Measurements from ENCODE around the gene PIH1D1. TPM values are rescaled to one million over a fixed set of nuclear protein-coding genes. Genes with fewer than 3 reads are reported as not detected.

PIH1D1 gene
- total RNA-seq, 1 experiment from 2014 or later, result 153 TPM

- TF ChIP-seq HMGA2 (CRISPR knock-in tag; IDR thresholded peaks at IDR 0.05), result no peak
- no peak for TF ChIP-seq MLX (CRISPR knock-in tag; IDR thresholded peaks at IDR 0.05)
- no peak for TF ChIP-seq NR1H2 (CRISPR knock-in tag; IDR thresholded peaks at IDR 0.05)
- TF ChIP-seq EMX1 (CRISPR knock-in tag; IDR thresholded peaks at IDR 0.05), result no peak
- TF ChIP-seq NFE2L1 (CRISPR knock-in tag; IDR thresholded peaks at IDR 0.05), result no peak
- TF ChIP-seq FOXJ3 (CRISPR knock-in tag; IDR thresholded peaks at IDR 0.05; ENCODE audit: borderline replicate concordance), result no peak
- TF ChIP-seq OVOL2 (CRISPR knock-in tag; IDR thresholded peaks at IDR 0.05; ENCODE audit: borderline replicate concordance), result no peak
- TF ChIP-seq ZNF281 (CRISPR knock-in tag; IDR thresholded peaks at IDR 0.05), result no peak
- TF ChIP-seq E2F1 (CRISPR knock-in tag; IDR thresholded peaks at IDR 0.05), result no peak
- TF ChIP-seq ZNF512 (CRISPR knock-in tag; IDR thresholded peaks at IDR 0.05; ENCODE audit: borderline replicate concordance), result no peak
- no peak for TF ChIP-seq ATF1 (CRISPR knock-in tag; IDR thresholded peaks at IDR 0.05)
- no peak for TF ChIP-seq CREB1 (CRISPR knock-in tag; IDR thresholded peaks at IDR 0.05)
- no peak for TF ChIP-seq RELA (CRISPR knock-in tag; IDR thresholded peaks at IDR 0.05; ENCODE audit: borderline replicate concordance)
- no peak for TF ChIP-seq HMGXB4 (CRISPR knock-in tag; IDR thresholded peaks at IDR 0.05)
- TF ChIP-seq ZNF416 (CRISPR knock-in tag; IDR thresholded peaks at IDR 0.05), result no peak
- TF ChIP-seq ZNF121 (CRISPR knock-in tag; IDR thresholded peaks at IDR 0.05), result no peak
- TF ChIP-seq SP1 (CRISPR knock-in tag; conservative IDR thresholded peaks at IDR 0.05), result no peak
- no peaks in the 10 kb centered on the region for H3K27me3 Mint-ChIP-seq (ENCODE audit: low read depth)
- H3K9me3 Mint-ChIP-seq, result no peaks in the 10 kb centered on the region
- peak overlapping the region; percentile 61; the same call in 1 of the 2 replicates for H3K27ac Mint-ChIP-seq
- ChIA-PET CTCF (interaction anchor here (1.0 to 1.8 kb wide), 3 partner anchors 28 to 57 kb away, joined by 5 to 7 read pairs (median 6); no protein-coding TSS in a partner anchor), POLR2A (interaction anchor here (0.9 kb wide), 1 partner anchor 129 kb away, joined by 3 read pairs; no protein-coding TSS in a partner anchor)
- H3K36me3 Mint-ChIP-seq, result peaks cover 32% of the 10 kb centered on the region
- DNase-seq (ENCODE audit: low spot score), result no peak
- no peak overlapping the region for H3K4me3 Mint-ChIP-seq
- no peak for ATAC-seq
- peaks cover 37% of the 10 kb centered on the region for H3K4me1 Mint-ChIP-seq
Observed at GRCh38 chr19:49448432-49448786, 3.2 kb downstream of the PIH1D1 start.
